GM12873 (cell line): ENCODE data around the gene CDCP1.

Source experiments
- CTCF ChIP-seq: IDR thresholded peaks from 2 replicates; pipeline ENCODE4 v1.5.1; 2012; ENCODE audit warnings: low read depth, mild to moderate bottlenecking, moderate library complexity, low read length, control low read depth; ENCODE audit not compliant: insufficient read depth; ENCODE audit errors: missing control alignments

CDCP1 gene

GRCh38 chr3:45098310-45098709 is 47.9 kb downstream of the CDCP1 start:
- no peak for TF ChIP-seq CTCF

GRCh38 chr3:45097296-45097883 is 48.8 kb downstream of the CDCP1 start:
- no peak for TF ChIP-seq CTCF

GRCh38 chr3:45095916-45096526 is 50.2 kb downstream of the CDCP1 start:
- TF ChIP-seq CTCF = no peak

GRCh38 chr3:45093176-45093575 is 53.0 kb downstream of the CDCP1 start:
- no peak for TF ChIP-seq CTCF

GRCh38 chr3:45092132-45093031 is 53.8 kb downstream of the CDCP1 start:
- TF ChIP-seq CTCF = no peak

- no peak for TF ChIP-seq CTCF
These were observed 55.3 kb downstream of the CDCP1 start for GRCh38 chr3:45090855-45091254.

GRCh38 chr3:45088543-45089358 is 57.4 kb downstream of the CDCP1 start:
- no peak for TF ChIP-seq CTCF
